Neural progenitor cell (in vitro differentiated cells): ENCODE results near the gene CFAP70. TPM values are rescaled to one million over a fixed set of nuclear protein-coding genes. Genes with fewer than 3 reads are reported as not detected.

Experiments
- DNase-seq: peaks from one replicate; pipeline ENCODE4 v3.0.0-alpha.2; 2016; ENCODE audit warnings: low spot score
- H2AFZ ChIP-seq: fragments of 200-600 bp; sonication (generic); replicated peaks from 2 replicates; pipeline ENCODE4 v1.6.1; 2016; ENCODE audit warnings: antibody characterized with exemption
- H3F3A ChIP-seq: fragments of 200-600 bp; sonication (generic); 2 replicates; pipeline ENCODE4 v1.6.1; 2016; ENCODE audit warnings: antibody characterized with exemption, low read depth
- H3K27ac ChIP-seq: fragments of 200-600 bp; sonication (generic); 2 replicates; pipeline ENCODE4 v1.5.1; 2016; ENCODE audit warnings: mild to moderate bottlenecking
- H3K27me3 ChIP-seq: fragments of 200-600 bp; sonication (generic); 2 replicates; pipeline ENCODE4 v1.6.1; 2016; ENCODE audit warnings: mild to moderate bottlenecking, moderate library complexity
- H3K36me3 ChIP-seq: fragments of 200-600 bp; sonication (generic); 2 replicates; pipeline ENCODE4 v1.5.1; 2016
- H3K4me1 ChIP-seq: fragments of 200-600 bp; sonication (generic); 2 replicates; pipeline ENCODE4 v1.6.1; 2016; ENCODE audit warnings: mixed run types
- H3K4me2 ChIP-seq: fragments of 200-600 bp; sonication (generic); 2 replicates; pipeline ENCODE4 v1.6.1; 2016
- H3K4me3 ChIP-seq: fragments of 200-600 bp; sonication (generic); 2 replicates; pipeline ENCODE4 v1.5.1; 2016
- H3K79me2 ChIP-seq: fragments of 200-600 bp; sonication (generic); 2 replicates; pipeline ENCODE4 v1.6.1; 2016; ENCODE audit warnings: low read depth
- H3K9ac ChIP-seq: fragments of 200-600 bp; sonication (generic); 2 replicates; pipeline ENCODE4 v1.6.1; 2016
- H3K9me3 ChIP-seq: fragments of 200-600 bp; sonication (generic); 2 replicates; pipeline ENCODE4 v1.5.1; 2016; ENCODE audit warnings: low read depth
- H4K20me1 ChIP-seq: fragments of 200-600 bp; sonication (generic); 2 replicates; pipeline ENCODE4 v1.6.1; 2016; ENCODE audit warnings: low read depth
- H3K27ac Mint-ChIP-seq: 3 replicates; pipeline ENCODE4 v1.8.0; 2021; ENCODE audit warnings: mixed read lengths
- H3K27me3 Mint-ChIP-seq: 2 replicates; pipeline ENCODE4 v1.8.0; 2022; ENCODE audit warnings: low read depth, mild to moderate bottlenecking, inconsistent platforms, moderate library complexity, mixed read lengths; ENCODE audit not compliant: insufficient read depth
- H3K36me3 Mint-ChIP-seq: 3 replicates; pipeline ENCODE4 v1.8.0; 2021; ENCODE audit warnings: mixed read lengths
- H3K4me1 Mint-ChIP-seq: 3 replicates; pipeline ENCODE4 v1.8.0; 2021; ENCODE audit warnings: mixed read lengths
- H3K4me3 Mint-ChIP-seq: 3 replicates; pipeline ENCODE4 v1.8.0; 2021; ENCODE audit warnings: mild to moderate bottlenecking, moderate library complexity, mixed read lengths
- H3K9me3 Mint-ChIP-seq: 3 replicates; pipeline ENCODE4 v1.8.0; 2020; ENCODE audit warnings: mixed read lengths
- CTCF ChIP-seq: fragments of 200-600 bp; sonication (generic); IDR thresholded peaks from 2 replicates; pipeline ENCODE4 v1.5.1; 2017; ENCODE audit warnings: antibody characterized with exemption, mild to moderate bottlenecking
- EZH2 ChIP-seq: fragments of 200-600 bp; sonication (generic); IDR thresholded peaks from 2 replicates; pipeline ENCODE4 v1.6.1; 2017; ENCODE audit warnings: antibody characterized with exemption, mild to moderate bottlenecking, moderate library complexity
- EZH2phosphoT487 ChIP-seq: fragments of 200-600 bp; sonication (generic); IDR thresholded peaks from 2 replicates; pipeline ENCODE4 v1.6.1; 2017; ENCODE audit warnings: antibody characterized with exemption
- total RNA-seq: library from RNA; depleted of rRNA; stranded (reverse); fragments of >200 nt; gene quantifications from 2 replicates; pipeline ENCODE4 v1.2.3, GENCODE V29; 2015; ENCODE audit warnings: low replicate concordance

The CFAP70 gene
- total RNA-seq, 1 donor from 2014 or later, result 1.7 TPM

GRCh38 chr10:73229567-73229966 is 129.1 kb downstream of the CFAP70 start:
- peak overlapping the region; percentile 1 for H3K27ac Mint-ChIP-seq
- Histone ChIP-seq H3K79me2 (no peaks in the 10 kb centered on the region), H3K4me1 (no peaks in the 10 kb centered on the region), H3F3A (peaks cover 6% of the 10 kb centered on the region), H3K36me3 (no peaks in the 10 kb centered on the region), H3K4me3 (no peak overlapping the region), H3K9me3 (no peaks in the 10 kb centered on the region), H2AFZ (no peak overlapping the region), H3K9ac (no peak overlapping the region), H4K20me1 (no peaks in the 10 kb centered on the region), H3K27ac (no peak overlapping the region), H3K27me3 (no peaks in the 10 kb centered on the region), H3K4me2 (no peak overlapping the region)
- no peaks in the 10 kb centered on the region for H3K9me3 Mint-ChIP-seq
- H3K27me3 Mint-ChIP-seq, result peaks cover 4% of the 10 kb centered on the region
- H3K4me3 Mint-ChIP-seq, result no peak overlapping the region
- no peak for DNase-seq
- TF ChIP-seq EZH2phosphoT487 (no peak), CTCF (no peak), EZH2 (no peak)
- H3K4me1 Mint-ChIP-seq, result no peaks in the 10 kb centered on the region
- H3K36me3 Mint-ChIP-seq, result peaks cover 14% of the 10 kb centered on the region

- DNase-seq, result no peak
- TF ChIP-seq EZH2 (no peak), EZH2phosphoT487 (no peak), CTCF (no peak)
- Histone ChIP-seq H4K20me1 (no peaks in the 10 kb centered on the region), H3K9me3 (no peaks in the 10 kb centered on the region), H3K4me3 (no peak overlapping the region), H2AFZ (no peak overlapping the region), H3K27ac (no peak overlapping the region), H3F3A (peaks cover 6% of the 10 kb centered on the region), H3K79me2 (no peaks in the 10 kb centered on the region), H3K4me2 (no peak overlapping the region), H3K9ac (no peak overlapping the region), H3K4me1 (no peaks in the 10 kb centered on the region), H3K36me3 (no peaks in the 10 kb centered on the region), H3K27me3 (no peaks in the 10 kb centered on the region)
- H3K27ac Mint-ChIP-seq, result no peak overlapping the region
- peaks cover 4% of the 10 kb centered on the region for H3K27me3 Mint-ChIP-seq
- H3K4me1 Mint-ChIP-seq, result no peaks in the 10 kb centered on the region
- no peak overlapping the region for H3K4me3 Mint-ChIP-seq
- peaks cover 12% of the 10 kb centered on the region for H3K36me3 Mint-ChIP-seq
- no peaks in the 10 kb centered on the region for H3K9me3 Mint-ChIP-seq
Observed at GRCh38 chr10:73228247-73228646, 130.4 kb downstream of the CFAP70 start.

- Histone ChIP-seq H3K27me3 (no peaks in the 10 kb centered on the region), H3K4me2 (no peak overlapping the region), H2AFZ (no peak overlapping the region), H3K27ac (no peak overlapping the region), H3F3A (no peaks in the 10 kb centered on the region), H3K4me1 (no peaks in the 10 kb centered on the region), H3K9me3 (no peaks in the 10 kb centered on the region), H3K36me3 (peaks cover 2% of the 10 kb centered on the region), H4K20me1 (peaks cover 3% of the 10 kb centered on the region), H3K4me3 (no peak overlapping the region), H3K9ac (no peak overlapping the region), H3K79me2 (no peaks in the 10 kb centered on the region)
- no peak overlapping the region for H3K4me3 Mint-ChIP-seq
- H3K27me3 Mint-ChIP-seq, result peaks cover 4% of the 10 kb centered on the region
- no peak overlapping the region for H3K27ac Mint-ChIP-seq
- TF ChIP-seq CTCF (no peak), EZH2 (no peak), EZH2phosphoT487 (no peak)
- no peaks in the 10 kb centered on the region for H3K9me3 Mint-ChIP-seq
- no peaks in the 10 kb centered on the region for H3K4me1 Mint-ChIP-seq
- DNase-seq, result no peak
- peaks cover 9% of the 10 kb centered on the region for H3K36me3 Mint-ChIP-seq
Observed at GRCh38 chr10:73226663-73227062, 132.0 kb downstream of the CFAP70 start.
